HL-60 (cell line): Measurements from ENCODE around the gene DOK6.

ENCODE experiments used
- GABPA ChIP-seq: IDR thresholded peaks from 2 replicates; pipeline ENCODE4 v1.6.1; 2012; ENCODE audit warnings: low read depth
- POLR2AphosphoS5 ChIP-seq: IDR thresholded peaks from 2 replicates; pipeline ENCODE4 v1.6.1; 2012; ENCODE audit warnings: low read depth
- SPI1 ChIP-seq: IDR thresholded peaks from 2 replicates; pipeline ENCODE4 v1.6.1; 2012; ENCODE audit warnings: low read depth, mild to moderate bottlenecking, borderline replicate concordance
- TF ChIP-seq, protein P1 (sequence below): IDR thresholded peaks from 2 replicates; pipeline ENCODE4 v1.6.1; 2012; ENCODE audit warnings: low read depth; ENCODE audit not compliant: insufficient replicate concordance
- TF ChIP-seq, protein P2 (sequence below): IDR thresholded peaks from one replicate; pipeline ENCODE4 v1.5.1; 2011; ENCODE audit warnings: low read length, control low read depth, inconsistent platforms; ENCODE audit not compliant: insufficient read depth

DNA sequence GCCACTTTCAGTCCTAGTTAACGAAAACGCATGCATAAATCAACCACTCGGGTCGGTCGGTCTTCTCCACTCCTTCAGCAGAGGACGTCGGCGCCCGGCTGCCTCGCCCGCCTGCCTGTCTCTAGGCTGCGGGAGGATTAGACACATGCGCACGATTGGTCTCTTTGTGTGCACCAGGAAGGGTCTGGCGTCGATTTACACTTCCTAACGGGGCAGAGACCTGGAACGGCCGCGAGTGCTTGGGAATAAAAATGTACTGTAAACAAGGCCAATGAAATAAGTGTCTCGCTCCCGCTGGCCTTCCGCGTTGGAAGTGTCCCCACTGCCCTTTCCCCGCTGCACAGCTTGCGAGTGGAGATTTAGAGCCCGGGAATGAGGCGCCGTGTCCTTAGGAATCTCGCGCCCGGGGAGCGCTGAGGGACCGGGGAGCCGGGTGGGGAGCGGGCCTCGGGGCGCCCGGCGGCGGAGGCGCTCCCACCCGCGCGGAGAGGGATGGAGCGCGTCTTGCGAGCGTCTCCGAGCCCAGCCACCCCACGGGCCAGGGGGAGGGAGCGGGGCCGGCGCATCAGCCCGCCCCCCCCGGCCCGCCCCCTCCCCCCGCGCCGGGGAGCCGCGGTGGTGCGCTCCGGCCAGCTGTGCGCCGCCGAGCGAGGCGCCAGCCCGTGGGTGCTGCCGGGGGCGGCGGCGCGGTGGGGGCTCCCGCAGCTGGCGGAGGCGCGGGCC, at the start of gene DOK6:
- TF ChIP-seq, protein P1, sequence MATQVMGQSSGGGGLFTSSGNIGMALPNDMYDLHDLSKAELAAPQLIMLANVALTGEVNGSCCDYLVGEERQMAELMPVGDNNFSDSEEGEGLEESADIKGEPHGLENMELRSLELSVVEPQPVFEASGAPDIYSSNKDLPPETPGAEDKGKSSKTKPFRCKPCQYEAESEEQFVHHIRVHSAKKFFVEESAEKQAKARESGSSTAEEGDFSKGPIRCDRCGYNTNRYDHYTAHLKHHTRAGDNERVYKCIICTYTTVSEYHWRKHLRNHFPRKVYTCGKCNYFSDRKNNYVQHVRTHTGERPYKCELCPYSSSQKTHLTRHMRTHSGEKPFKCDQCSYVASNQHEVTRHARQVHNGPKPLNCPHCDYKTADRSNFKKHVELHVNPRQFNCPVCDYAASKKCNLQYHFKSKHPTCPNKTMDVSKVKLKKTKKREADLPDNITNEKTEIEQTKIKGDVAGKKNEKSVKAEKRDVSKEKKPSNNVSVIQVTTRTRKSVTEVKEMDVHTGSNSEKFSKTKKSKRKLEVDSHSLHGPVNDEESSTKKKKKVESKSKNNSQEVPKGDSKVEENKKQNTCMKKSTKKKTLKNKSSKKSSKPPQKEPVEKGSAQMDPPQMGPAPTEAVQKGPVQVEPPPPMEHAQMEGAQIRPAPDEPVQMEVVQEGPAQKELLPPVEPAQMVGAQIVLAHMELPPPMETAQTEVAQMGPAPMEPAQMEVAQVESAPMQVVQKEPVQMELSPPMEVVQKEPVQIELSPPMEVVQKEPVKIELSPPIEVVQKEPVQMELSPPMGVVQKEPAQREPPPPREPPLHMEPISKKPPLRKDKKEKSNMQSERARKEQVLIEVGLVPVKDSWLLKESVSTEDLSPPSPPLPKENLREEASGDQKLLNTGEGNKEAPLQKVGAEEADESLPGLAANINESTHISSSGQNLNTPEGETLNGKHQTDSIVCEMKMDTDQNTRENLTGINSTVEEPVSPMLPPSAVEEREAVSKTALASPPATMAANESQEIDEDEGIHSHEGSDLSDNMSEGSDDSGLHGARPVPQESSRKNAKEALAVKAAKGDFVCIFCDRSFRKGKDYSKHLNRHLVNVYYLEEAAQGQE: no peak
- TF ChIP-seq, protein P2, sequence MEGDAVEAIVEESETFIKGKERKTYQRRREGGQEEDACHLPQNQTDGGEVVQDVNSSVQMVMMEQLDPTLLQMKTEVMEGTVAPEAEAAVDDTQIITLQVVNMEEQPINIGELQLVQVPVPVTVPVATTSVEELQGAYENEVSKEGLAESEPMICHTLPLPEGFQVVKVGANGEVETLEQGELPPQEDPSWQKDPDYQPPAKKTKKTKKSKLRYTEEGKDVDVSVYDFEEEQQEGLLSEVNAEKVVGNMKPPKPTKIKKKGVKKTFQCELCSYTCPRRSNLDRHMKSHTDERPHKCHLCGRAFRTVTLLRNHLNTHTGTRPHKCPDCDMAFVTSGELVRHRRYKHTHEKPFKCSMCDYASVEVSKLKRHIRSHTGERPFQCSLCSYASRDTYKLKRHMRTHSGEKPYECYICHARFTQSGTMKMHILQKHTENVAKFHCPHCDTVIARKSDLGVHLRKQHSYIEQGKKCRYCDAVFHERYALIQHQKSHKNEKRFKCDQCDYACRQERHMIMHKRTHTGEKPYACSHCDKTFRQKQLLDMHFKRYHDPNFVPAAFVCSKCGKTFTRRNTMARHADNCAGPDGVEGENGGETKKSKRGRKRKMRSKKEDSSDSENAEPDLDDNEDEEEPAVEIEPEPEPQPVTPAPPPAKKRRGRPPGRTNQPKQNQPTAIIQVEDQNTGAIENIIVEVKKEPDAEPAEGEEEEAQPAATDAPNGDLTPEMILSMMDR: no peak
- TF ChIP-seq GABPA: no peak
- no peak for TF ChIP-seq POLR2AphosphoS5
- TF ChIP-seq SPI1: no peak
